Caco-2 (cell line): ENCODE data around the gene ZSCAN21. TPM values are rescaled to one million over a fixed set of nuclear protein-coding genes. Genes with fewer than 3 reads are reported as not detected.
A peak's percentile ranks its signal among the peaks of the same experiment; 100 is the strongest.

Source experiments
- BruUV-seq: library from RNA; stranded (reverse); fragments of 400-500 nt; replicated peaks from 2 replicates; lab custom pipeline; 2021; lab: Mats Ljungman, UMichigan
- CTCF ChIA-PET: fragments of 300-600 bp; sonication (Branson Sonifier 250); formaldehyde crosslinking; loops from one replicate; lab custom pipeline; 2022; ENCODE audit warnings: antibody characterized with exemption; lab: Charles Lee
- POLR2A ChIA-PET: fragments of 300-600 bp; sonication (Branson Sonifier 250); formaldehyde crosslinking; loops from one replicate; lab custom pipeline; 2022; ENCODE audit warnings: antibody characterized with exemption; lab: Charles Lee
- DNase-seq, 2 experiments: peaks; one replicate each; pipeline versions ENCODE4 v3.0.0 to v3.0.0-alpha.2; 2020 to 2022
- H3K27me3 ChIP-seq: replicated peaks from 2 replicates; pipeline ENCODE4 v1.6.0; 2011; ENCODE audit warnings: low read length; ENCODE audit not compliant: control insufficient read depth, insufficient read depth
- H3K36me3 ChIP-seq: 2 replicates; pipeline ENCODE4 v1.5.1; 2011; ENCODE audit warnings: low read length; ENCODE audit not compliant: control insufficient read depth, insufficient read depth
- H3K4me1 ChIP-seq: fragments of 250-450 bp; sonication (Bioruptor Pico); 2 replicates; pipeline ENCODE4 v1.5.1; 2020; ENCODE audit warnings: mild to moderate bottlenecking
- H3K4me3 ChIP-seq: 2 replicates; pipeline ENCODE4 v1.5.1; 2011; ENCODE audit warnings: low read depth, mild to moderate bottlenecking, control low read depth, low read length
- H3K9me3 ChIP-seq: fragments of 250-450 bp; sonication (Bioruptor Pico); 2 replicates; pipeline ENCODE4 v1.5.1; 2020; ENCODE audit warnings: mild to moderate bottlenecking, moderate library complexity
- H3K27ac Mint-ChIP-seq: one replicate; pipeline ENCODE4 v1.8.0; 2022; ENCODE audit warnings: mixed read lengths; ENCODE audit not compliant: unreplicated experiment
- H3K27me3 Mint-ChIP-seq: one replicate; pipeline ENCODE4 v1.8.0; 2022; ENCODE audit warnings: mixed read lengths; ENCODE audit not compliant: insufficient read depth, unreplicated experiment
- H3K36me3 Mint-ChIP-seq: one replicate; pipeline ENCODE4 v1.8.0; 2022; ENCODE audit warnings: mild to moderate bottlenecking, mixed read lengths; ENCODE audit not compliant: insufficient read depth, unreplicated experiment
- H3K4me1 Mint-ChIP-seq: one replicate; pipeline ENCODE4 v1.8.0; 2022; ENCODE audit warnings: low read depth, mixed read lengths; ENCODE audit not compliant: unreplicated experiment
- H3K4me3 Mint-ChIP-seq: one replicate; pipeline ENCODE4 v1.8.0; 2022; ENCODE audit warnings: mild to moderate bottlenecking, moderate library complexity, mixed read lengths; ENCODE audit not compliant: unreplicated experiment
- H3K9me3 Mint-ChIP-seq: one replicate; pipeline ENCODE4 v1.8.0; 2022; ENCODE audit warnings: mixed read lengths; ENCODE audit not compliant: unreplicated experiment
- CTCF ChIP-seq, 2 experiments: fragments of 200-600 bp in 1 of 2; IDR thresholded peaks; 1 replicate in 1 of 2; 2 replicates in 1 of 2; pipeline versions ENCODE4 v1.5.1 to v1.8.0; 2011 to 2022; ENCODE audit warnings: antibody characterized with exemption in 1 of 2, control low read depth in 1 of 2, inconsistent platforms in 1 of 2, low read depth in 1 of 2, low read length in 1 of 2, mild to moderate bottlenecking in 1 of 2, moderate library complexity in 1 of 2; ENCODE audit not compliant: insufficient read depth in 1 of 2, severe bottlenecking in 1 of 2, unreplicated experiment in 1 of 2
- intact Hi-C: fragments of 100-400 bp; cut with micrococcal nuclease; formaldehyde crosslinking; loops from one replicate; pipeline ENCODE4 v1.10.0; 2022; ENCODE audit not compliant: unreplicated experiment
- total RNA-seq: library from RNA; stranded (reverse); gene quantifications from 2 replicates; pipeline ENCODE4 v1.2.3, GENCODE V29; 2022

The ZSCAN21 gene
- total RNA-seq, 1 experiment from 2014 or later, result 16.7 TPM

GRCh38 chr7:100077205-100077604 is 27.6 kb downstream of the ZSCAN21 start:
- no TSS peak for BruUV-seq
- CTCF ChIA-PET, result no interaction called here
- H3K27me3 Mint-ChIP-seq, result no peaks in the 10 kb centered on the region
- Histone ChIP-seq H3K36me3 (peaks cover 22% of the 10 kb centered on the region), H3K9me3 (peaks cover 20% of the 10 kb centered on the region), H3K4me1 (peaks cover 20% of the 10 kb centered on the region), H3K27me3 (no peaks in the 10 kb centered on the region), H3K4me3 (no peak overlapping the region)
- DNase-seq, result no peak
- no peak overlapping the region for H3K4me3 Mint-ChIP-seq
- intact Hi-C loops, result no loop called here
- no peak overlapping the region for H3K27ac Mint-ChIP-seq
- POLR2A ChIA-PET, result no interaction called here
- TF ChIP-seq CTCF (IDR thresholded peaks at IDR 0.05; ENCODE audit: insufficient read depth in 1 of 2, low read depth in 1 of 2, low read length in 1 of 2, severe bottlenecking in 1 of 2, unreplicated experiment in 1 of 2), result no peak
- H3K4me1 Mint-ChIP-seq, result peaks cover 7% of the 10 kb centered on the region
- peaks cover 12% of the 10 kb centered on the region for H3K9me3 Mint-ChIP-seq
- H3K36me3 Mint-ChIP-seq, result peaks cover 97% of the 10 kb centered on the region

- H3K27me3 ChIP-seq, result no peaks in the 10 kb centered on the region
- ChIA-PET POLR2A (interaction anchor here (1.0 to 1.1 kb wide), 2 partner anchors 12 to 21 kb away, joined by 3 to 4 read pairs; no protein-coding TSS in a partner anchor), CTCF (interaction anchor here (0.6 to 1.1 kb wide), 5 partner anchors 21 to 85 kb away, joined by 3 read pairs; partner anchors contain the start of gene ZKSCAN1)
- DNase-seq, result peak; percentile 62 to 68
- H3K4me3 ChIP-seq, result no peak overlapping the region
- intact Hi-C loops, result no loop called here
- peak in 1 of 2 experiments; percentile 17 for TF ChIP-seq CTCF (IDR thresholded peaks at IDR 0.05; ENCODE audit: insufficient read depth in 1 of 2, low read depth in 1 of 2, low read length in 1 of 2, severe bottlenecking in 1 of 2, unreplicated experiment in 1 of 2)
- no peaks in the 10 kb centered on the region for H3K9me3 Mint-ChIP-seq
- peaks cover 84% of the 10 kb centered on the region for H3K36me3 Mint-ChIP-seq
- BruUV-seq, result no TSS peak
- peak overlapping the region; percentile 0 for H3K27ac Mint-ChIP-seq
- H3K27me3 Mint-ChIP-seq, result no peaks in the 10 kb centered on the region
- H3K4me3 Mint-ChIP-seq, result peak overlapping the region; percentile 83
- H3K4me1 ChIP-seq, result peaks cover 24% of the 10 kb centered on the region
- H3K4me1 Mint-ChIP-seq, result peaks cover 14% of the 10 kb centered on the region
- peaks cover 11% of the 10 kb centered on the region; the same call in 1 of the 2 replicates for H3K9me3 ChIP-seq
- H3K36me3 ChIP-seq, result peaks cover 10% of the 10 kb centered on the region
Measured at GRCh38 chr7:100079024-100079560, 29.5 kb downstream of the ZSCAN21 start.

GRCh38 chr7:100080907-100081534 is 31.4 kb downstream of the ZSCAN21 start:
- H3K27me3 Mint-ChIP-seq, result no peaks in the 10 kb centered on the region
- DNase-seq, result peak in 1 of 2 experiments; percentile 39
- 0 out of 2 replicates have a peak, but pooled peaks cover 7% of the 10 kb centered on the region for H3K9me3 ChIP-seq
- peaks cover 65% of the 10 kb centered on the region for H3K36me3 Mint-ChIP-seq
- TF ChIP-seq CTCF (IDR thresholded peaks at IDR 0.05; ENCODE audit: insufficient read depth in 1 of 2, low read depth in 1 of 2, low read length in 1 of 2, severe bottlenecking in 1 of 2, unreplicated experiment in 1 of 2), result no peak
- H3K4me1 Mint-ChIP-seq, result peaks cover 14% of the 10 kb centered on the region
- peak overlapping the region; percentile 46 for H3K27ac Mint-ChIP-seq
- POLR2A ChIA-PET, result interaction anchor here (0.9 to 1.0 kb wide), 2 partner anchors 59 to 68 kb away, joined by 3 read pairs; partner anchors contain the start of gene LAMTOR4
- H3K36me3 ChIP-seq, result peaks cover 3% of the 10 kb centered on the region
- intact Hi-C loops, result loop anchor here (1.0 to 2.0 kb wide), 4 partner anchors 20 to 162 kb away; partner anchors contain the start of genes AP4M1, MCM7, TRIM4 and ZSCAN21
- H3K27me3 ChIP-seq, result no peaks in the 10 kb centered on the region
- H3K4me1 ChIP-seq, result peaks cover 24% of the 10 kb centered on the region
- peak overlapping the region; percentile 83 for H3K4me3 Mint-ChIP-seq
- CTCF ChIA-PET, result no interaction called here
- peak overlapping the region; percentile 74 for H3K4me3 ChIP-seq
- BruUV-seq, result TSS peak; percentile 60
- no peaks in the 10 kb centered on the region for H3K9me3 Mint-ChIP-seq
